Medulla oblongata (tissue), 1 donor: ENCODE measurements around the gene TRNP1.

Source experiments
- DNase-seq: peaks from one replicate; pipeline ENCODE4 v3.0.0-alpha.2; 2015; ENCODE audit errors: extremely low spot score

TRNP1 gene

GRCh38 chr1:27001570-27002360 is 8.3 kb downstream of the TRNP1 start:
- DNase-seq = peak; percentile 85

GRCh38 chr1:27003745-27004470 is 10.4 kb downstream of the TRNP1 start:
- no peak for DNase-seq

DNA sequence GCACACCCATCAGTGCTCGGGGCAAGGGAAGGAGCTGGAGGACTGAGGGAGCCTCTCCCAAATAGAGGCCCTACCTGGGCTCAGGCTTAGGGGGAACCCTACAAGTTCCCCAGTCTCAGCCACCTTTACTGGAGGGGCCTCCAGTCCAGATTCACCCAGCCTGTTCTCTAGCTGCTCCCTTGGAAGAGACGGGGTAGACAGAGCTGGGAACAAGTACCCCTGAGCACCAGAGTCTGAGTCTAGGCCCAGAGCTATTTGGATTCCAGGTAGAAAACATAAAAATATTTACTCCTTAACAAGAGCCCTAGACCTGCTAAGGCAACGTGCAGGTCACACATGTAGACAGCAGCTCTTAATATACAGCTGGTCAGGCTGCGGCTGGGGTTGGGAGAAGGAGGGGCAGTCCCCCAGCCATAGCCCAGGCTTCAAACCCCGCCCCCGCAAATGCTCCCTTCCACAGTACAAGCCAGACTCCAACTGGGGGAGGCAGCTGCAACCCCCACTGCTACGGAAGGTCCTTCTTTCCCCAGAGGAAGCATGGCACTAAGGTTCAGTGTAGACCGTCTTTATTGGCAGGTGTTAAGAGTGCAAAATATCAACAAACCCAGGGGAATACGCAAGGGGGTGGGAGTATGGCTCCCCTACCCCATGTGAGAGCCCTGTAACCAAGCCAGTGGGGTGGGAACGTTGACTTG is 11.1 kb downstream of the TRNP1 start:
- no peak for DNase-seq

DNA sequence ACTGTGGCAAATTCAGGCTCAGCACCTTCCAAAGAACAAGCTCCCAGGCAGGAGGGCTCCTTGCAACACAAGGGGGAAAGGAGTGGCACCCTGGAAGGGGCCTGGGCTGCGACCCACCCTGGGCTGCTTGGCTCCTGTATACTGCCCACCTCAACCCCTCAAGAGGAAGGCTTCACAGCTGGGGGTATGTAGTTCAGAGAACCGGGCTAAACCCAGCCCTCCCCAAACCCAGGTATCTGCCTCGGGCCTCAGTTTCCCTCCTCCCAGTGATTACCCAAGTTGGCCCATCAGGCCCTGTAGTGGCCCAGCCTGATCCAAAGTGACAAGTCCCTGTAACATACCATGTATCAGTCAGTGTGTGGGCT is 11.7 kb downstream of the TRNP1 start:
- no peak for DNase-seq

GRCh38 chr1:27005648-27006496 is 12.4 kb downstream of the TRNP1 start:
- DNase-seq = no peak

GRCh38 chr1:27006683-27007082 is 13.2 kb downstream of the TRNP1 start:
- DNase-seq = no peak

GRCh38 chr1:27007909-27008582 is 14.6 kb downstream of the TRNP1 start:
- no peak for DNase-seq

- DNase-seq = no peak
Observed at GRCh38 chr1:27009601-27010197, 16.2 kb downstream of the TRNP1 start.

DNA sequence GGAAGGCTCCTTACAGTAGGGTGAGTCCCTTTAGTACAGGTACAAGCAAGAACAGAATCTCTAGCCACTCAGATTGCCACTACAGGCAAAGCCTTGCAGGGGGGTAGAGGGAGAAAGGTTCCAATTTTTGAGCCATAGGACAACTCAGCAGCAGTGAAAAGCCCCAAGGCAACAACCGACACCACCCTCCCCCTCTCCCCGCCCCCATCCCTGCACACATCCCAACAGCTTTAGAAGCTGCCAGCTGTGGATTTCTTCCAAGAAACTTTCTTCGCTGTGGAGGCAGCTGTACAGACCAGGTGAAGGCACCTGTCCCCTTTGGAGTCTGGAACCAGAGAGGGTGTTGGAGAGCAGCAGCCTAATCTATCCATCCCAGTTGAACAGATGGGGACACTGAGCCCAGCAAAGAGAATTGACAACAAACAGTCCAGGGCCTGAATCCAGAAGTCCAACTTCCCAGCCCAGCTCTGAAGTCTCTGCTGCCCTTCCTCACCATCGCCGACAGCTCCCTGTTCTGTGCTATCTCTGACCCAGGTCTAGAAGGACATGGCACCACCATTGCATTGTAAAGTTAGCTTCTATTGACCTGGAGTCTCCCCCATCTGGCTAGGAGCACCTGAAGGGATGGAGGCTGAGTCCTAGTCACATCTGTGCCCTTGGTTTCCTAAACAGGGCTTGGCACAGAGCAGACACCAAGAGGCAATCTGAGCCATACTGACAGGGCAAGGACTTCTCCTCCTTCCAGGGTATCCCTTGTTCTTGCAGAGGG is 16.9 kb downstream of the TRNP1 start:
- DNase-seq = no peak

GRCh38 chr1:27011058-27011764 is 17.7 kb downstream of the TRNP1 start:
- DNase-seq = no peak

GRCh38 chr1:27011976-27012563 is 18.6 kb downstream of the TRNP1 start:
- DNase-seq = no peak

DNA sequence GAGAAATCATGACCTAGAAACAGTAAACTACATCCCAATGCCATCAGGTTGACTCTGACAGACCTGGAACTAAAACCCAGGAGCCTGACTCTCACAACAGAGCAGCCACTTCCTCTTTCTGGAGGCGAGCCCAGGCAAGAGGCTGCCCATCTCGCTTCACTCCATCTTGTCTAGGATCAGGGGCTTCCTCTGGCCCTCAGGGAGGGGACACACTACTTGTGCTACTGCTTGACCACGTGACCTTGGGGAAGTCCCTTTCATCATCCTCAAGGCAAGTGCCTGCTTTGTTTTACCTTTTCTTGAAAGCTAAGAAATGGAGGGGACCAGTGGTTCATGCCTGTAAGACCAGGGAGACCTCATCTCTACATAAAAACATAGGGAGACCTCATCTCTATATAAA is 21.8 kb downstream of the TRNP1 start:
- DNase-seq = no peak

- DNase-seq = no peak
Observed at GRCh38 chr1:27016376-27016775, 22.9 kb downstream of the TRNP1 start.

DNA sequence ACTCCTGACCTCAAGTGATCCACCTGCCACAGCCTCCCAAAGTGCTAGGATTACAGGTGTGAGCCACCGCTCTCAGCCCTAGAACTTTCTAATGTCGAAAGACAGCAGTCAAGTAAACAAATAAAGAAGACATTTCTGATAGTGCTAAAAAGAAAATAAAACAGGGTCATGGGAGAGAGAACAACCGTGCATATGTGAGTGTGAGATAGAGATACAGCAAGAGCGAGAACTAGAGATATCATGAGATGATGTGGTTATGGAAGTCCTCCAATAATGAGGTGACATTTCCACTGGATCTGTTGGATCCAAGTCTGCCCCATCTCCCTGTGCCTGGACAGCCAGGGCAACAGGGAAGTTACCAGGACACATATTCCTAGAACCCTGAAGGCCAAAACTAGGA is 23.7 kb downstream of the TRNP1 start:
- no peak for DNase-seq

DNA sequence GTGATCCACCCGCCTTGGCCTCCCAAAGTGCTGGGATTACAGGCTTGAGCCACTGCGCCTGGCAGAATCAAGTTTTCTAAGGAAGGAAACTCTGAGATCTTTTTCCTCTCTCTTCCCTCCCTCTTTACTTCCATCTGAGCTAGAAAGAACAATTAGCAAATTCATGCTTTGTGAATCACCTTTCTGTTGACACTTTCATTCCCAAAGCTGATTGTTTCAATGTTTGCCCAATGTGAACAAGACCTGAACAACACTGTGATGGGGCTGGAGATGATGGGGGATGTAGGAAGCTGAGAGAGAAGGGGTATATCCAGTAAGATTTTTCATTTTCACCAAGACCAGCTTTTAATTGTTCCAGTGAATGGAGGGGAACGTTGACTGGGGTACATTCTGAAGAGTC is 24.8 kb downstream of the TRNP1 start:
- DNase-seq = no peak

- no peak for DNase-seq
Observed at GRCh38 chr1:27021354-27022031, 28.0 kb downstream of the TRNP1 start.

DNA sequence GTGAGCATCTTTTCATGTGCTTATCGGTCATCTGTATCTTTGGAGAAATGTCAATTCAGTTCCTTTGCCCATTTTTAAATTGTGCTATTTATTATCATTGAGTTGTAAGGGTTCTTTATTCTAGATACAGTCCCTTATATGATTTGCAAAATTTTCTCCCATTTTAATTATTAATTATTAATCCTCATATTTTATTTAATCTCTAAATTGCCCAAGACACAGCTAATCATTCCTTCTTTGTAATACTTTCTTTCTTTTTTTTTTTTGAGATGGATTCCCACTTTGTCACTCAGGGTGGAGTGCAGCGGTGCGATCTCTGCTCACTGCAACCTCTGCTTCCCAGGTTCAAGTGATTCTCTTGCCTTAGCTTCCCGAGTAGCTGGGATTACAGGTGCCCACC is 32.2 kb downstream of the TRNP1 start:
- no peak for DNase-seq
